ENCODE measurements around the gene SNRPA.
"Not testable (repeated sequence)": the region's sequence is repeated elsewhere in the genome, so short reads cannot be mapped to it uniquely, and the experiment has no call there.

Gene SNRPA

DNA sequence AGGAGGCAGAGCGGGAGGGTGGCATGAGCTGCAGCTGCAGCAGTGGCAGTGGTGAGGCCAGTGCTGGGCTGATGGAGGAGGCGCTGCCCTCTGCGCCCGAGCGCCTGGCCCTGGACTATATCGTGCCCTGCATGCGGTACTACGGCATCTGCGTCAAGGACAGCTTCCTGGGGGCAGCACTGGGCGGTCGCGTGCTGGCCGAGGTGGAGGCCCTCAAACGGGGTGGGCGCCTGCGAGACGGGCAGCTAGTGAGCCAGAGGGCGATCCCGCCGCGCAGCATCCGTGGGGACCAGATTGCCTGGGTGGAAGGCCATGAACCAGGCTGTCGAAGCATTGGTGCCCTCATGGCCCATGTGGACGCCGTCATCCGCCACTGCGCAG is 50.0 kb downstream of the SNRPA start:
- DNase-seq (ENCODE audit: low read depth in 2 of 2), result no peak

DNA sequence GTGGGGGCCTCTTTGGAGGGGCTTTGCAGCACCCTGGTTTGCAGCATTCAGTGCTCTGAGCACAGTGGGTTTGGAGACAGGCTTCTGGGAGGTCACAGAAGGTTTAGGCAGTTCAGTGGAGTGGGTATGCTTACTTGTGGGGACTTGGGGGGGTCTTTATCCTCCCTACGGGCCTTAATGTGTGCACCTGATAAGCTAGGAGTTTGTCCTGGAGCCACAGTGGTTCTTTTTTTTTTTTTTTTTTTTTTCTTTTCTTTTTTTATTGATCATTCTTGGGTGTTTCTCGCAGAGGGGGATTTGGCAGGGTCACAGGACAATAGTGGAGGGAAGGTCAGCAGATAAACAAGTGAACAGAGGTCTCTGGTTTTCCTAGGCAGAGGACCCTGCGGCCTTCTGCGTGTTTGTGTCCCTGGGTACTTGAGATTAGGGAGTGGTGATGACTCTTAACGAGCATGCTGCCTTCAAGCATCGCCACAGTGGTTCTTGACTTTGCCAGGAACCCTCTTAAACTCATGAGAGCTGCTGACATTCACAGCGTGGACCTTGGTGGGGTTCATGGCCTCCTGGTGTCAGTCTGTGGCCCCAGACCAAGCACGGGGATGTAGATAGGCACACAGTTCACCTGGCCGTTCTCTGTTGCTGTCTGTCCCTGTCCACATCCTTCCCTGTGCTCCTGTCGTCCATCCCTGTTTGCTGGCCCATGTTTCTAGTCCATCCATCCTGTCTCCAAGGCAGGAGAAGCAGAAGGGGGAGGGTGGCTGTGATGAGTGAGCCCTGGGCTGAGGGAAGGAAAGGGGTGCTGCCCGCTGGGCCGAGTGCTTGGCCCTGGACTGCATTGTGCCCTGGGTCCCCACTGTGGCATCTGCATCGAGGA is 50.7 kb downstream of the SNRPA start:
- DNase-seq (ENCODE audit: low read depth in 2 of 2), result no peak

DNA sequence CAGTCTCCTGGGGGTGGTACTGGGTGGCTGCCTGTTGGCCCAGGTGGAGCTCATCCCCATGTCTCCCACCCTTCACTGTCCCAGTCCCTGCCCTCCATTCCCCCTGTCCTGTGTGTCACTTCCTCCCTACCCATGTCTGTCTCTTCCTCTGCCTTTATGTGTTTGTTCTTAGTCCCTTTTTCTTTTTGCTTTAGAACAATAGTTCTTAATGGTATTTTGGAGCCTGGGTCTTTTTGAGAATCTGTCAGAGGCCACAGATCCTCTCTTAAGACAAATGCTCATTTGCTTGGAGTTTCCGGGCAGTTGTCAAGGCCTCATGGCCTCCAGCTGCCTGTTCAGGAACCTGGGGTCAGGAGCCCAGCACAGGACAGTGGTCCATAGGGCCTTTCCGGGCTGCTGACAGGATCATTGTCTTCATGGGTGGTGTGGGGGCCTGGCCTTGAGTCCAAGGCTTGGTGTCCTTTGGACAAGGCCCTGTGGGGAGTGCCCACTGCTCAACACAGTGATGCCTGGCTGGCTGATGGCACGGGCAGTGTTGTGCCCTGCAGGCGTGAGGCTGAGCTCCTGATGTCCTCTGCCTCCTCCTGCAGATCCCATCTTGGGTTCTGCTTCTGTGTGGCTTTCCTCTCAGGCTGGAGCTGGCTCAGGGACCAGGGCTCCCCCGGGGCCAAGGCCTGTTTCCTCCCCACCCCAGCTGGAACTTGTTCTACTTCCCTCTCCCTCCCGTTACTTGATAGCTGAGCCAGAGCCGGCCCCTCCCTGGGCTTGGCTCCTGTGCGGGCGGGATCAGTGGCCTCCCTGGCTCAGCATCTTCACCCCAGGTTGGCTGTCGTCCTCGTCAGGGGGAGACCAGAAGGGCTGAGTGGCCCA is 51.5 kb downstream of the SNRPA start:
- DNase-seq (ENCODE audit: low read depth in 2 of 2), result no peak

DNA sequence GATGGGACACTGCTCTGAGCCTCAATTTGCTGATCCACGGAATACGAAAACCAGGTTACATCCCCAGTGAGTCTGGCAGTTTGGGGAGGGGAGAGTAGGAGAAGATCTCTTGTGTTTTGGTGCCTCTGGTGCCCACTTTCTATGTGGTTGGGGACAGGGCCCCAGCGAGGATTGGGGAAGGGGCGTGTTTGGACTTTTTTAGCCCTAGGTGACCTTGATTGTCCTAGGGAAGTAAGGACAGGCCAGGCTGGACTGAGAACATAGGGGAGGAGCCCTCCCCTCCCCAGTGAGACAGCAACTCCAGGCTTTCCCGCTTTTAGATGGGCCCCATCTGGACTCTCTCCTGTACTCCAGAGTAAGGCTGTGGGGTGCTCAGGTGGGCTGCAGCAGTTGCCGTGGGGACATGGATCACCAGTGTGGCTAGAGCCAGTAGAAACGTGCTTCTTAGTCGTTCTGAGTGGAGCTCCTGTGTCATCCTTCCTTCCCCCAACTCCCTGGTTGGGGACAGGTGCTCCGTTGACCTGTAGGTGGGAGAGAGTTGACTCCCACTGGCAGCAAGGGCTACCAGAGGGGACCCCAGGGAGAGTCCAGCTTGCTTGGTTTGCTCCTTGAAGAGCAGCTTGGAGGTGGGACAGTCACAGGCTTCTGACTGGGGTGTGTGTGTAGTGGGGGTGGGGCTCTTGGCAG is 52.3 kb downstream of the SNRPA start:
- no peak for DNase-seq (ENCODE audit: low read depth in 2 of 2)

DNA sequence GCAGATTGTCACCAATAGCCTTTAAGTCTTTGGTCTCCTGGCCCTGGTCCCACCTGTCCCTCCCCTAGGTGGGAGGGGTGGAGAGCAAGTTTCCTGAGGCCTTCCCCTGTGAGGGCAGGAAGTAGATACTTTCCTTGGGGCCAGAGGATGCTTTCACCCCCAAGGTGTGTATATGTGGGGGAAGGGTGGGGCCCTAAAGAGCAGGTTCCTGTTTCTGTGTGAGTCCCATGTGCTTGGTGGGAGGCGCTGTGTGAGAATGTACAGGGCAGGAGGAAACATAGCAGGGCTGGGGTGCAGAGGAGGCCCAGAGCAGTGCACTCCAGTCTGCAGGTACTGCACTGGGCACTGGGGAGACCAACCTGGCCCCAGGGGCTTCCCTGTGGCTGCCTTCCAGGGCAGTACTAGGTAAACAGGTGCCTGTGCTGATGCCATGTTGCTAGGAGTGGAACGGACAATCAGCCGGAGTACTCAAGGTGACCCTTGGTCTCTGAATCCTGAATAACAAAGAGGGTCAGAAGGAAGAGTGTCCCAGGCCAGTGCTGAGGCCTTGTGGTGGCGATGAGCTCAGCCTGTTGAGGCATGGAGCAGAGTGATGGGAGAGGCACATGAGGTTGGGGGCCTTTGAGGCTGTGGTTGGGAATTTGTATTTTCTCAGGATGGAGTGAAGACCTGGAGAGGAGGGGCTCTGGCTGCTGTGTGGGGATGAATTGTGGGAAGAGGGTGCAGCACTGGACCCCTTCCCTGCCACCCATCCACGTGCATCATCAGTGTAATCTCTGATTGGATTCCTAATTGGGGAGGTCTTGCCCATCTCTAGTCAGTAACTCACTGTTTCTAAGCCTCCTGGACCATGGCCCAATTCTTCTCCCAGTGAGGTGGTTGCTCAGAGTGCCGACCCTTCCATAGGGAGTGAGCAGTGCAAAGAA is 53.1 kb downstream of the SNRPA start:
- DNase-seq (ENCODE audit: low read depth in 2 of 2), result no peak

DNA sequence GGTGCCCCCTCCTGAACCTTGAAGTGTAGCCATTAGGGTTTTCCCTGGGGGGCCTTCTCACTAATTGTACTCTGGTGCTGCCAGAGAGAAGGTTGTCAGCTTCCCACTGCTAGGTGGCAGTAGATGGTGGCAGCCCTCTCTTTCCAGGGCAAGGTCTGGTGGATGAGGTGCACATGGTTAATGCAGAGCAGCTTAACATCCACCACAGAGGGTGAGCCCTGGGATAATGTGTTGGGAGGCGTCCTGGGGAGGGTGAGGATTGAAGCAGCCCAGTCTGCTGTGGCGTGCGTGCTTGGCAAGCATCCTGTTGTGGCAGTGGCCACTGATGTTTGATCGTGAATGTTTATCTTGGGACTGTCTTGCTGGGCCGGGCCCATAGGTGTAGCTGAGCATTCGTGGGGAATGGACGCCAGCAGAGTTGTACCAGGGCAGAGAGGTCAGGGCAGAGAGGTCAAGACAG is 53.8 kb downstream of the SNRPA start:
- no peak for DNase-seq (ENCODE audit: low read depth in 2 of 2)

DNA sequence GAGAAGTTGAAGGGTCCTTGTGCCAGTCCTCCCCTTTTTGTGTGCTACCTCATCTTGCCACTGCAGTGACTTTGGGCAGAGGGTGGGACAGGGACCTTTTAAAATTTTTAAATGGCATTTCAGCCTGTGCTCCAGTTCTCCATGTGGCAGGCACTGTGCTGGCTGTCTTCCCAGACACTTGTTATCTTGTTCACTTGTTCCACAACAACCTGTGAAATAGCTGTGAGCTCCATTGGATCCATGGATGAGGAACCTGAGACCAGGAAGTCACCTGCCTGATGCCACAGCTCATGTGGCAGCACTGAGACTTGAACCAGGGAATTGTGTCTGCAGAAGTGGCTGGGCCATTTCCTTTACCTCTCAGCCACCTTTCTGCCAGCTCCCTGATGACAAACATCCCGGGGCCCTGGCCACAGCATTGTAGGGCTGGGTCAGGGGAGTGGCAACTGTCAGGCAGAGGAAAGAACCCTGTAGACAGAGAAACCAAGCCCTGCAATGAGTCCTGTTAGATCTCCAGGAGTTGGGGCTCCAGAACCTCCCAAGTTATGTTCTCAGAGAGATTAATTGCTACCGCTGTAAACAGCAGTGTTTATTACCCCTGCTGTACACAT is 54.4 kb downstream of the SNRPA start:
- no peak for DNase-seq (ENCODE audit: low read depth in 2 of 2)

DNA sequence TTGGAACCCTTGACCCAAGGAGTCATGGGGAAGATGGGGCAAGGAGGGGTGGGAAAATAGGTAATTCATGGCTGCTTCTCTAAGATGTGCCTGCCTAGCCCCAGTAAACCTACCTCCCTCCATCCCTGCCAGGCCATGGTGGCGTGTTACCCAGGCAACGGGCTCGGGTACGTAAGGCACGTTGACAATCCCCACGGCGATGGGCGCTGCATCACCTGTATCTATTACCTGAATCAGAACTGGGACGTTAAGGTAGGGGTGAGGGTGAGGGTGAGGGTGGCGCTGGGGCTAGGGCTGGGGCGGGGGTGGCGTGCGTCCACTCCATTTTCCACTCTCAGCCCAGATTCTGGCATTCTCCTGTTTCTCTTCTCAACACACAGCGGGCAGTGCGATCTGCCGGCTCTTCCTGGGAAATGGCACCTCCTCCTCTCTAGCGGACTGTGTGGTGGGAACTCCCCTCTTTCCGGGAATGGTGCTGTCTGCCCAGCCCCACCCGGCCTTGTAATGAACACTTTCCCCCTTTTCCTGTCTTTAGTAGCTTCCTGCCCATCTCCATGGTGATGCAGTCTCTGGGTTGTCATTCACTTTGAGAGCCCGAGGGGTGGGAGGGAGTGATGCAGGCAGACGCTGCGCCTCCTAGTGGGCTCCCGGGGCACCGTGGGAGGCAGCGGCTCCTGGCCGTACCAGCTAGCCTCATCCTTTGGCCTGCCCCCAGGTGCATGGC is 55.6 kb downstream of the SNRPA start:
- peak; percentile 91 to 92 for DNase-seq (ENCODE audit: low read depth in 2 of 2)

DNA sequence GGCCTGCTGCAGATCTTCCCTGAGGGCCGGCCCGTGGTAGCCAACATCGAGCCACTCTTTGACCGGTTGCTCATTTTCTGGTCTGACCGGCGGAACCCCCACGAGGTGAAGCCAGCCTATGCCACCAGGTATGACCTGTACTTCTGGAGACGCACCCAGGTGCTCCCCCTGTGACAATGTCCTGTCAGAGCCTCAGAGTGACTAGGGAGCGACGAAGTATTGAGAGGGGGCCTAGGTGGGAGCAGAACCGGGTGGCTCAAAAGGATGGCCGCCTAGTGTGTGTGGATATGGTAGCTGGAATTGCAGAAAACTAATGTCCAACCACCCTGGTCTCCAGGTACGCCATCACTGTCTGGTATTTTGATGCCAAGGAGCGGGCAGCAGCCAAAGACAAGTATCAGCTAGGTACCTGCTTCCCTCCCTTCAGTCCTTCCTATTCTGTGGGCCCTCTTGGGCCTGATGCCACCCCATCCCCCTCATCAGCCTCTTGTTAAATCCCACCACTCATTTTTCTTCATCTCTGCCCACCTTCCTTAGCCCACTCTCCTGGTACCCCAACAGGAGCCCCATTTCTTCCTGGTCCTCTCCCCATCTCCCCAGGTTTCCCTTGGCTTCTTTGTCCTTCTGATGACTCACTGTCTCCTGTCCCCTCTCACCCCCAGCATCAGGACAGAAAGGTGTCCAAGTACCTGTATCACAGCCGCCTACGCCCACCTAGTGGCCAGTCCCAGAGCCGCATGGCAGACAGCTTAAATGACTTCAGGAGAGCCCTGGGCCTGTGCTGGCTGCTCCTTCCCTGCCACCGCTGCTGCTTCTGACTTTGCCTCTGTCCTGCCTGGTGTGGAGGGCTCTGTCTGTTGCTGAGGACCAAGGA is 56.4 kb downstream of the SNRPA start:
- no peak for DNase-seq (ENCODE audit: low read depth in 2 of 2)

DNA sequence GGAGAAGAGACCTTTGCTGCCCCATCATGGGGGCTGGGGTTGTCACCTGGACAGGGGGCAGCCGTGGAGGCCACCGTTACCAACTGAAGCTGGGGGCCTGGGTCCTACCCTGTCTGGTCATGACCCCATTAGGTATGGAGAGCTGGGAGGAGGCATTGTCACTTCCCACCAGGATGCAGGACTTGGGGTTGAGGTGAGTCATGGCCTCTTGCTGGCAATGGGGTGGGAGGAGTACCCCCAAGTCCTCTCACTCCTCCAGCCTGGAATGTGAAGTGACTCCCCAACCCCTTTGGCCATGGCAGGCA is 57.0 kb downstream of the SNRPA start:
- DNase-seq (ENCODE audit: low read depth in 2 of 2), result no peak

DNA sequence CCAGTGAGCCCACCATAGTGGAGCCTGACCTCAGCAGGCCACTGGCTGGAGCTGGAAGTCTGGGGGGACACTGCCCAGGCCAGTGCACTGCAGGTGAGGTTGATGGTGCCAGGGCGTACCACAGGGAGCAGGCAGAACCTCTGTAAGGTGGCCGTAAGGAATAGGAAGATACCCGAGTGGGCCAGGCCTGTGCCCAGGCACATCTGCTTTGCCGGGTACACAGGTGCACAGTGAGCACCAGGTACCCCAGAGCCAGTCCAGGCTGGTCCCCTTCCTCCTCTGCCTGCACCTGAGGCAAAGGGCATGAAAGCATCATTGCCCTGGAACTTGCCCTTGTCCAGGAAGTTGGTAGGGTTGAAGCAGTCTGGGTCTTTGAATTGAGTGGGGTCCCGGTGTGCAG is 57.5 kb downstream of the SNRPA start:
- no peak for DNase-seq (ENCODE audit: low read depth in 2 of 2)

DNA sequence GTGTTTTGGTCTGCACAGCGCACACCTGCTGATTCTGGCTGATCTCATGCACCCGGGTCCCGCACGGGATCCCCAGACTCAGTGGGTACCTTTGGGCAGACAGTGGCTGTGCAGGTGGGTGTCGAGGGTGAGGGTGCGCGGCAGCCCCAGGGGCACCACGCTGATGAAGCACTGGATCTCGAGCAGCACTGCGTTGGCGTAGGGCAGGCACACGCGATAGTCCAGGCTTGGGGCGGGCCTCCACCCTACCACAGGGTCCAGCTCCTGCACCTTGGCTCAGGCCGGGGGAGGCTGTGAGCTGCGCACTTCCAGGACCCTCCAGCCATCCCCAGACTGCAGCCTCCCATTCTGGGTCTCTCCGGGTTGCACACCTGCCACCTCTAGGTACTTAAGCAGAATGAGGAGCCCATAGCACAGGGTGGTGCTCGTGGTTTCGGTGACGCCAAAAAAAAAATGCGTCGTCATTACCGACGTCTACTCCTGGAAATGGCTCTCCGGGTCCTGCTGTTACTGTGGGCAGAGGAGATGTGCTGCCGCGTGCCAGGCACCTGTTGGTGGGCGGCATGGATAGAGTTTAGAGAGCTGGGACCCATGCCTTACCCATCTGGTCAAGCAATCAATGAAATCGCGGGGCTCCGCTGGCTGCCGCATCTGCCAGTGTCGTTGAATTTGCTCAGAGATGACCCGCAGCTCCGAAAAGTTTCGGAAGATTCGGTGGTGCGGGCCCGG is 58.5 kb downstream of the SNRPA start:
- DNase-seq (ENCODE audit: low read depth in 2 of 2), result no peak

DNA sequence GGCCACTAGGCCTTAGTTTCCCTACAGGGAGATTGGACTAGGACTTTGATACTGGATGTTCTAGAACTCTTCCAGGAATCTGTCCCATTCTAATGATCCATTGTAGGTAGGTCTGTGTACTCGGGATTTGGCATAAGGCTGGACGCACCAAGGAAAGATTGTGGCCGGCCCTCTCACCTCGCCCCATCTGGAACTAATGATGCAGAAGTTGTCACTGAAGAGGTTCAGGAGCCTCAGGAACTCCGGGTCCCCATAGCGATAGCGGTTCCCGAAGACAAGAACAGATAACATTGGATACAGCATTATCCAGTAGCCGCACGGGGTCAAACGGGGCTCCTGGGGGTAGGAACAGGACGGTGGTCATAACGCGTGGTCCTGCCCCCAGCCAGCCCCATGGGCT is 59.2 kb downstream of the SNRPA start:
- DNase-seq (ENCODE audit: low read depth in 2 of 2), result no peak

DNA sequence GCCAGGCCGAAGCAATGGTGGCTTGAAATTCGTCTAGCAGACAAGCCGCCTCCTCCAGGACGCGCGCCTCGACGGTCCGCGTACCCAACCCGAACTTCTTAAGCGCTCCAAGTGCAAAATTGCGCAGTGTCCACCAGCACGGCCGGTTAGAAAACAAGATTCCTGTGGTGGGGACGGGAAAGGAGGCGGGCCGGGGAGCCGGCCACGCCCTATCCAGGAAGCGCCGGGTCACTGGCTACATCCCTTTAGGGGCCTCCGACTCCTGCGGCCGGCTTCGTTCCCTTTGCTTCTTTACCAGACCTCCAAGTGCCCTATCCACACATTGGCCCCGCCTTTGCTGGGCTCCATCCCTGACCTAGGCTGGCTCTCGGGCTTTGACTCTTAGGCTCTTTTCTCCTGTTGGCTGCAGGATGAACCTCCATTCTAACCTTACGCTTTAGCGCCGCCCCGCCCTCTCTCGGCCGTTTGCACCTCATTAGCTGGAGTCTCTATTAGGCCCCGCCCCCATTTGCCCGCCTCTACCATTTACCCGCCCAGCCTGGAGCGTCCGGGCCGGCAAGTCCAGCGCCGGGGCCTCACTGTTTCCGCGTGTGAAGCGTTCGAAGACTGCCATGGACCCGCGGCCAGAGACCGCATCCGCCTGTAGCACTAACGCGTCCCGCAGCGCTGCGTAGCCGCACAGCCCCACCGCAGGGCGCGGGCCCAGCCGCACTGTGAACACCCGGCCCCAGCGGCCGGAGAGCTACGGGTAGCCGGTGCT is 59.8 kb downstream of the SNRPA start:
- DNase-seq (ENCODE audit: low read depth in 2 of 2), result peak in 1 of 2 experiments; percentile 20

DNA sequence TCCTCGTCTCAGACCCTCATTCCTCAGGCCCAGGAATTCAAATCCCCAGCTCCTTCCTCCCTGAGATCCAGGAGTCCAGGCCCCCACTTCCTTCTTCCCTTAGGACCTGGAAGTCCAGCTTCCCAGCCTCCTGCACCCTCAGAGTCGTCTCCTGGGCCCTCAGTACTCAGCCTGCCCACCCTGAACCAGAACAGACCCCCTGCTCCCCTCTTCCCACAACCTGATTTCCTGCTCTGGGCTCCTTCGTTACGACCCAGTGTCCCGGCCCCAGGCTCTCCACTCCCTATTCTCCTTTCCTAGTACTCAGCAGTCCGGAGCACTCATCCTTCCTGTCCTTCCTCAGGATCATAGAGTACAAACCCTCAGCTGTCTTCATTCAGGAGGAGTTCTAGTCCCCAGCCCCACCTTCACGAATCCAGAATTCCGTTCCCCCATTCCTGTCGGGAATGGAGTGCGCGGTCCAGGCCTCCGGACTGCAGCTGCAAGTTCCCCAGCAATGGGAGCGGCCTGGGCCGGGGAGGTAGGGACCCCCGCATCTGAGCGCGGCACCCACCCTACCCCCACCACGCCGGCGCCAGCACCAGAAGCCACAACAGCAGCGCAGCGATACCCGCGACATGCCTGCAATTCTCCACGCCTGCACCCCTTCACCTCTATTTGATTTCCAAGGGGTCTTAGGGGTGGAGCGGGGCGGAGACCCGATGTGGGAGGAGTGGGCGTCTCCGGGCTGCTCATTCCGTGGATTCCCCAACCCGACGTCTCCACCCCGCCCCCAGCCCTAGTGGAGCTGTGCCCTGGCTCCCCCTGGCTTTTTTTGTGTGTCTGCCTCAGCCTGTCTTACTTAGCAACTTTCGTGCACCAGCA is 60.7 kb downstream of the SNRPA start:
- DNase-seq (ENCODE audit: low read depth in 2 of 2), result no peak

DNA sequence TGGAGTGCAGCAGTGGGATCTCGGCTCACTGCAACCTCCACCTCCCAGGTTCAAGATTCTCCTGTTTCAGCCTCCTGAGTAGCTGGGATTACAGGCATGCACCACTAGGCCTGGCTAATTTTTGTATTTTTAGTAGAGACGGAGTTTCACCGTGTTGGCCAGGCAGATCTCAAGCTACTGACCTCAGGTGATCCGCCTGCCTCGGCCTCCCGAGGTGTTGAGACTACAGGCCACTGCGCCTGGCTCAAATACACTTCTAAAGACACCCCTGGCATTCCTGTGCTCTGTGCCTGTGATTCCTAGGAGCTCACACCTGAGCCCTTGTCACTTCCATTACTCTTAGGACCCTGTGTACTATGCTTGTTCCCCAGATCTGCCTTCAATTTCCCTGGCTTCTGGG is 61.6 kb downstream of the SNRPA start:
- not testable (repeated sequence) for DNase-seq (ENCODE audit: low read depth in 2 of 2)

DNA sequence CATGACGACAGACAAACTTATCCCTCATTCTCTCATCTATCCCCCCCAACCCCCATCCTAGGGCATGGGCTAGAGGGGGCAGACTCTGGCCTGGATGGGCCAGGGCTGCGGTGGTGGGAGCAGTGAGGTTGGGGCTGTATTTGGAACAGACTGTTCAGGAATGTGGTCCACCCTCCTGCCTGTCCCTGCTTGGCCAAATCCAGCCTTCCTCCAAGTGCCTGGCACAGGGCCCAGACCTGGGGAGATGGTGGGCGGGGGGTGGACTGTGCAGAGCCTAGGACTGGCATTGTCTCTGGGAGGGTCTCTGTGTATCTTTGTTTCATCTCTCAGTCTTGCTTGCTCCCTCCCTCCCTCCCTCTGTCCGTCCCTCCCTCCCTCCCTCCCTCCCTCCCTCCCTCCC is 62.2 kb downstream of the SNRPA start:
- no peak for DNase-seq (ENCODE audit: low read depth in 2 of 2)
